Thyroid gland (tissue), 4 donors: ENCODE measurements around the gene CCNT1. TPM values are rescaled to one million over a fixed set of nuclear protein-coding genes. Genes with fewer than 3 reads are reported as not detected.
"Not testable (repeated sequence)": the region's sequence is repeated elsewhere in the genome, so short reads cannot be mapped to it uniquely, and the experiment has no call there.

Source experiments
- DNase-seq, 2 donors: peaks; one replicate each; pipeline ENCODE4 v3.0.0-alpha.2; 2019
- H3K27ac ChIP-seq, 3 donors: fragments of 200-600 bp; sonication (generic); 1 replicate in 2 of 3; 2 replicates in 1 of 3; pipeline ENCODE4 v1.5.1; 2016 to 2019; ENCODE audit warnings: mild to moderate bottlenecking in 1 of 3, moderate library complexity in 1 of 3
- H3K27me3 ChIP-seq: fragments of 200-600 bp; sonication (generic); one replicate; pipeline ENCODE4 v1.5.1; 2019
- H3K36me3 ChIP-seq, 2 donors: fragments of 200-600 bp; sonication (generic); one replicate each; pipeline ENCODE4 v1.5.1; 2016 to 2019
- H3K4me1 ChIP-seq, 2 donors: fragments of 200-600 bp; sonication (generic); one replicate each; pipeline ENCODE4 v1.5.1; 2017 to 2019
- H3K4me3 ChIP-seq, 3 donors: fragments of 200-600 bp; sonication (generic); replicated peaks in 1 of 3; 1 replicate in 2 of 3; 2 replicates in 1 of 3; pipeline ENCODE4 v1.5.1; 2016; ENCODE audit warnings: mild to moderate bottlenecking in 1 of 3
- H3K9me3 ChIP-seq: fragments of 200-600 bp; sonication (generic); one replicate; pipeline ENCODE4 v1.5.1; 2017
- POLR2A ChIP-seq, 2 donors: fragments of 450-650 bp; IDR thresholded peaks; one replicate each; pipeline ENCODE4 v1.6.1; 2017; ENCODE audit warnings: antibody characterized with exemption in 2 of 2, mild to moderate bottlenecking in 2 of 2, moderate library complexity in 1 of 2
- WGBS, 2 donors: methylation state at CpG; one replicate each; pipeline ENCODE4 v1.1.5; 2017; 5-methylcytosine and 5-hydroxymethylcytosine counted together
- intact Hi-C: fragments of 100-400 bp; cut with DNase I; formaldehyde crosslinking; loops from one replicate; pipeline ENCODE4 v1.15.1; 2023
- total RNA-seq, 4 donors: library from RNA; depleted of rRNA; stranded (reverse); fragments of >200 nt; gene quantifications; one replicate each; pipeline ENCODE4 v1.2.3, GENCODE V29; 2016
- TF ChIP-seq, protein P1 (sequence below), 6 experiments: fragments of 200-600 bp in 3 of 6; fragments of 450-650 bp in 3 of 6; sonication (generic) in 3 of 6; IDR thresholded peaks; one replicate each; pipeline ENCODE4 v1.5.1; 2016 to 2019; ENCODE audit warnings: antibody characterized with exemption in 6 of 6, mild to moderate bottlenecking in 2 of 6, inconsistent platforms in 1 of 6, moderate library complexity in 1 of 6

Gene CCNT1
- total RNA-seq, 4 donors from 2014 or later: 24.0 to 43.1 (median 40.6) TPM

DNA sequence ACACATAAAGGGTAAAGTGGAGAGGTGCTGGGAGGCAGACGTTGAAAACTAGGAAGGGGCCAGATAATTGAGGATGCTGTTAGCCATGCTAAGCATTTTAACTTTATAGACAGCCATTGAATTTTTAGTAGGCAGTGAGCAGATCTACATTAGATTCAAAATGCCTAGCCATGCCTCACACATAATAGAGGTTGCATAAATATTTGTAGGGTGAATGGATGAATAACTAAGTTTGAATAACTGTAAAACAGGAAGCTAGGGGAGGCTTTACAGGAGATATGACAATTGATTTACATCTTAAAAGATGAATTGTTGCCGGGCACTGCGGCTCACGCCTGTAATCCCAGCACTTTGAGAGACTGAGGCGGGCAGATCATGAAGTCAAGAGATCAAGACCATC is 12.3 kb upstream of the CCNT1 start:
- WGBS, 2 donors: 83 to 85% methylated on average over 5 of the region's 5 CpGs
- TF ChIP-seq POLR2A (IDR thresholded peaks at IDR 0.05): no peak
- TF ChIP-seq, protein P1, sequence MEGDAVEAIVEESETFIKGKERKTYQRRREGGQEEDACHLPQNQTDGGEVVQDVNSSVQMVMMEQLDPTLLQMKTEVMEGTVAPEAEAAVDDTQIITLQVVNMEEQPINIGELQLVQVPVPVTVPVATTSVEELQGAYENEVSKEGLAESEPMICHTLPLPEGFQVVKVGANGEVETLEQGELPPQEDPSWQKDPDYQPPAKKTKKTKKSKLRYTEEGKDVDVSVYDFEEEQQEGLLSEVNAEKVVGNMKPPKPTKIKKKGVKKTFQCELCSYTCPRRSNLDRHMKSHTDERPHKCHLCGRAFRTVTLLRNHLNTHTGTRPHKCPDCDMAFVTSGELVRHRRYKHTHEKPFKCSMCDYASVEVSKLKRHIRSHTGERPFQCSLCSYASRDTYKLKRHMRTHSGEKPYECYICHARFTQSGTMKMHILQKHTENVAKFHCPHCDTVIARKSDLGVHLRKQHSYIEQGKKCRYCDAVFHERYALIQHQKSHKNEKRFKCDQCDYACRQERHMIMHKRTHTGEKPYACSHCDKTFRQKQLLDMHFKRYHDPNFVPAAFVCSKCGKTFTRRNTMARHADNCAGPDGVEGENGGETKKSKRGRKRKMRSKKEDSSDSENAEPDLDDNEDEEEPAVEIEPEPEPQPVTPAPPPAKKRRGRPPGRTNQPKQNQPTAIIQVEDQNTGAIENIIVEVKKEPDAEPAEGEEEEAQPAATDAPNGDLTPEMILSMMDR (IDR thresholded peaks at IDR 0.05): no peak

DNA sequence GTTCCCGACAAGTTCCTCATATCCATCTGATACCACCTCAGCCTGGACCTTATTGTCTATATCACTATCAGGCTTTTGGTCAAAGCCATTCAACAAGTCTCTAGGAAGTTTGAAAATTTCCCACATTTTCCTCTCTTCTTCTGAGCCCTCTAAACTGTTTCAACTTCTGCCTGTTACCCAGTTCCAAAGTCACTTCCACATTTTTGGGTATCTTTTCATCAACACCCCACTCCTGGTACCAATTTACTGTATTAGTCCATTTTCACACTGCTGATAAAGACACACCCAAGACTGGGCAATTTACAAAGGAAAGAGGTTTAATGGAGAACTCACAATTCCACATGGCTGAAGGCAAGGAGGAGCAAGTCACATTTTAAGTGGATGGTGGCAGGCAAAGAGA is 4.2 kb upstream of the CCNT1 start:
- H3K9me3 ChIP-seq, H3K36me3 ChIP-seq, H3K4me3 ChIP-seq, H3K27ac ChIP-seq, intact Hi-C loops, H3K27me3 ChIP-seq, H3K4me1 ChIP-seq, DNase-seq: not testable (repeated sequence)
- 96 to 100% methylated on average over 1 of the region's 1 CpG for WGBS, 2 donors

More for the DNA sequence above, 12.3 kb upstream of the CCNT1 start:
- Histone ChIP-seq H3K27me3 (no peaks in the 10 kb centered on the region), H3K4me1 (no peaks in the 10 kb centered on the region), H3K36me3 (no peaks in the 10 kb centered on the region), H3K4me3 (no peak overlapping the region), H3K9me3 (no peaks in the 10 kb centered on the region), H3K27ac (no peak overlapping the region)
- intact Hi-C loops: no loop called here
- no peak for DNase-seq

DNA sequence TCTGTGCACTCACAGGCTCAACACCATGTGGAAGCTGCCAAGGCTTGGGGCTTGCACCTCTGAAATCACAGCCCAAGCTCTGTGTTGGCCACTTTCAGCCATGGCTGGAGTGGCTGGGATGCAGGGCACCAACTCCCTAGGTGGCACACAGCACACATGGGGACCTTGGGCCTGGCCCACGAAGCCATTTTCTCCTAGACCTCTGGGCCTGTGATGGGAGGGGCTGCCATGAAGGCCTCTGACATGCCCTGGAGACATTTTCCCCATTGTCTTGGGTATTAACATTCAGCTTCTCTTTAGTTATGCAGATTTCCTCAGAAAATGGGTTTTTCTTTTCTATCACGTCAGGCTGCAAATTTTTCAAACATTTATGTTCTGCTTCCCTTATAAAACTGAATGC is 3.7 kb upstream of the CCNT1 start:
- H3K27me3 ChIP-seq, H3K4me1 ChIP-seq, DNase-seq, H3K36me3 ChIP-seq, H3K27ac ChIP-seq, H3K4me3 ChIP-seq, intact Hi-C loops, H3K9me3 ChIP-seq: not testable (repeated sequence)
- 74 to 78% methylated on average over 2 of the region's 2 CpGs for WGBS, 2 donors

DNA sequence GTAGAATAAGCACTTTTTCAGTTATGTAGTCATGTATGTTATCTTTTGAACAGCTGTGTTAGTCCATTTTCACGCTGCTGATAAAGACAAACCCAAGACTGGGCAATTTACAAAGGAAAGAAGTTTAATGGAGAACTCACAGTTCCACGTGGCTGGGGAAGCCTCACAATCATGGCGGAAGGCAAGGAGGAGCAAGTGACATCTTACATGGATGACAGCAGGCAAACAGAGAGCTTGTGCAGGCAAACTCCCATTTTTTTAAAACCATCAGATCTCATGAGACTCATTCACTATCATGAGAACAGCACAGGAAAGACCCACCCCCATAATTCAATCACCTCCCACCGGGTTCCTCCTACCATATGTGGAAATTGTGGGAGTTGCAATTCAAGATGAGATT is 2.5 kb upstream of the CCNT1 start:
- H3K36me3 ChIP-seq, intact Hi-C loops, H3K27me3 ChIP-seq, H3K4me3 ChIP-seq, H3K9me3 ChIP-seq, DNase-seq, H3K27ac ChIP-seq: not testable (repeated sequence)
- 88 to 92% methylated on average over 4 of the region's 4 CpGs for WGBS, 2 donors
- peaks cover 10 to 15% of the 10 kb centered on the region in 2 donors for H3K4me1 ChIP-seq

DNA sequence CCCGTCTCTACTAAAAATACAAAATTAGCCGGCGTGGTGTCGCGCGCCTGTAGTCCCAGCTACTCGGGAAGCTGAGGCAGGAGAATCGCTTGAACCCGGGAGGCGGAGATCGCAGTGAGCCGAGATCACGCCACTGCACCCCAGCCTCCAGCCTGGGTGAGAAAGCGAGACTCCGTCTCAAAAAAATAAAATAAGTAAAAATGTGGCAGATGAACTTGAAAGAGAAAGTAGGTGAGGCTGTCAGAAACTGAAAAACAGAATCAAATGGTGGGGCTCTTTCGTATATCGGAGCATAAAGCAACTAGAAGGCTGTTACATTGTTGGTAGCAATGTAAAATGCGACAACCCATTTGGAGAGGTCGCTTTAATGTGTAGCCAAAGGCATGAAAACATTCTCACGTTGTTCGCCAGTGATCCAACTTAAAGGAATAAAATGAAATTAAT is 767 bp upstream of the CCNT1 start:
- TF ChIP-seq POLR2A (IDR thresholded peaks at IDR 0.05): no peak
- TF ChIP-seq, protein P1 (IDR thresholded peaks at IDR 0.05): no peak
- H3K4me3 ChIP-seq: peak overlapping the region; percentile 14 to 77 (median 67)
- peak overlapping the region; percentile 85 to 97 (median 89) for H3K27ac ChIP-seq
- peaks cover 5 to 8% of the 10 kb centered on the region in 2 donors for H3K36me3 ChIP-seq
- WGBS, 2 donors: 10% methylated on average over 21 of the region's 21 CpGs
- peaks cover 15 to 19% of the 10 kb centered on the region in 2 donors for H3K4me1 ChIP-seq
- no peaks in the 10 kb centered on the region for H3K9me3 ChIP-seq
- DNase-seq: no peak
- H3K27me3 ChIP-seq: no peaks in the 10 kb centered on the region
- intact Hi-C loops: no loop called here

DNA sequence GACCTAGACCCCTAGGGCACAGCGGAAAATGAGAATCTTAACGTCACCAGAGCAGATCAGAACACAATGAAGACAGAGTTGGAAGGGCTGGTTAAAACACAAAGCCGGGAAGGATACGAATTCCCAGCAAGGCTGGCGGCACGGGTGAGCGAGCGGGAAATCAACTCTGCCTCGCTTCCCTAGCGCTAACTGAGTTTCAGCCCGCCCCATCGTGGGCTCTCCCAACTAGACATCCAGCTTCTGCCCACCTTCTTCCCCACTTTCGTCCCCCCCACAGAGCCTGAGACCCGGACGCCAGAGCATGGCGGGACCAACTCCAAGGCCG is 377 bp downstream of the CCNT1 start:
- no peak for DNase-seq
- Histone ChIP-seq H3K27ac (peak overlapping the region; percentile 85 to 97 (median 89)), H3K27me3 (no peaks in the 10 kb centered on the region), H3K9me3 (no peaks in the 10 kb centered on the region), H3K4me1 (peaks cover 15 to 19% of the 10 kb centered on the region in 2 donors), H3K4me3 (peak overlapping the region; percentile 22 to 77 (median 67)), H3K36me3 (peaks cover 5 to 18% of the 10 kb centered on the region in 2 donors)
- WGBS, 2 donors: 1% methylated on average over 13 to 17 of the region's 17 CpGs
- intact Hi-C loops: no loop called here
- TF ChIP-seq, protein P1 (IDR thresholded peaks at IDR 0.05): no peak
- no peak for TF ChIP-seq POLR2A (IDR thresholded peaks at IDR 0.05)

DNA sequence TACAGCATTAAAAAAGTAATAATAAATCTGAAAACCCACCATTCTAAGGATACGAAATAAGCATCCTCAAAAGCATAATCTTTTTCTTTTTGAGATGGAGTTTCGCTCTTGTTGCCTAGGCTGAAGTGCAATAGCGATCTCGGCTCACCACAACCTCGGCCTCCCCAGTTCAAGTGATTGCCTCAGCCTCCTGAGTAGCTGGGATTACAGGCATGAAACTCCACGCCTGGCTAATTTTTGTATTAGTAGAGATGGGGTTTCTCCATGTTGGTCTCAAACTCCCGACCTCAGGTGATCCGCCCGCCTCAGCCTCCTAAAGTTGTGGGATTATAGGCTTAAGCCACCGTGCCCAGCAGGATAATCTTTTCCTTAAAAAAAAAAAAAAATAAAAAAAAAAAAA is 4.3 kb downstream of the CCNT1 start:
- intact Hi-C loops: no loop called here
- TF ChIP-seq, protein P1 (IDR thresholded peaks at IDR 0.05): no peak
- no peak for TF ChIP-seq POLR2A (IDR thresholded peaks at IDR 0.05)
- Histone ChIP-seq H3K27me3 (no peaks in the 10 kb centered on the region), H3K4me1 (peaks cover 15 to 19% of the 10 kb centered on the region in 2 donors), H3K27ac (no peak overlapping the region), H3K4me3 (no peak overlapping the region), H3K9me3 (no peaks in the 10 kb centered on the region), H3K36me3 (peaks cover 12 to 23% of the 10 kb centered on the region in 2 donors)
- WGBS, 2 donors: 97 to 98% methylated on average over 10 of the region's 10 CpGs
- DNase-seq: no peak

DNA sequence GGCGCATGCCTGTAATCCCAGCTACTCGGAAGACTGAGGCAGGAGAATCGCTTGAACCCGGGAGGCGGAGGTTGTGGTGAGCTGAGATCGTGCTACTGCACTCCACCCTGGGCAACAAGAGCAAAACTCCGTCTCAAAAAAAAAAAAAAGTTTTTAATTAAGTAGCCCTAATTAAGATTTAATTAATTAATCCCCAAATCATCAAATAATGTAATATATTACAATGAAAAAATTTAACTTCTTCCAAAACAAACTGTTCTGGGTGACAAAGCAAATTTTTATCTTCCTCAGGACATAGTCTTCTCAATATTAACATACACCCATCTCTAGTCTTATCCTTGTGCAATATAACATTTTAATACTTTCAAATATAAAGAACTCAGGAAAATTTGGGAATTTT is 17.7 kb downstream of the CCNT1 start:
- DNase-seq, H3K27me3 ChIP-seq, H3K4me3 ChIP-seq, H3K9me3 ChIP-seq, intact Hi-C loops, H3K4me1 ChIP-seq, H3K27ac ChIP-seq: not testable (repeated sequence)
- H3K36me3 ChIP-seq: peaks cover 28 to 50% of the 10 kb centered on the region in 2 donors
- 98% methylated on average over 7 of the region's 7 CpGs for WGBS, 2 donors
